DMS53 treated with DMSO at 0.1 percent for 48 hours (cell line): ENCODE measurements around the gene PDCD2L.
"Not testable (repeated sequence)": the region's sequence is repeated elsewhere in the genome, so short reads cannot be mapped to it uniquely, and the experiment has no call there.

Experiments used
- DNase-seq: peaks from one replicate; lab custom pipeline; 2025; ENCODE audit not compliant: unreplicated experiment; lab: John Stamatoyannopoulos, UW

The PDCD2L gene

DNA sequence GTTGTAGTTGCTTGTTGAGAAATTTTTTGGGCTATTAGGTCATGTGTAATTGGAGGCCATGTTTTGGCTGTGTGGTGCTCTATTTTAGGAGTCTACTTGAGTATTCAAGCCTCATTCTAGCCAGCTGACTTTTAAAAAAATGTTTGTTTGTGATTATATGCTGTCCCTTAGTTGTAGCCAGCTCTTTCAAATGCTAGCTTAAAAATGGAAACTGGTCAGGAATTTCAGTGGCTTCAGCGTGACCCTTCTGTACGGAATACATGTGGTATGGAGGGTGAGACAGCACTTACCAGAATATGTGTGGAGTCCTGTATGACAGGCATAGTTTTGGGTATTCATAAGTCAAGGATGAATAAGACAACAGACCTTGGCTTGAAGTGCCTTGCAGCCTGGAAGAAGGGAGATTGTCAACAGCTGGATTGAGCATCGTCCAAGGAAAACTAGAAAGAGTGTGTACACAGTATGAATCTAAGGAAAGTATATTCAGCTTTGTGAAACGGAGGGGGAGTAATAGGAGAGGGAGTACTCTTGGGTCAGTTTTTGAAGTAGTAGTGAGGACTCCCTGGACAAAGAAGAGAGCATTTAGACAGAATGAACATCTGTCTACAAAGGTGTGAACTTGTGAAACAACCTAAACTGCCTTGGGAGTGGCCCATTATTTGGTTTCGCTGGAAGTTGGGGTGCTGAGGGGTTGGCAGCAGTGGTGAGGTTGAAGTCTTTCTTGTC is 57.3 kb downstream of the PDCD2L start:
- DNase-seq = no peak

- DNase-seq = not testable (repeated sequence)
These were observed 60.6 kb downstream of the PDCD2L start for GRCh38 chr19:34464785-34465184.

- DNase-seq = no peak
These were observed 64.2 kb downstream of the PDCD2L start for GRCh38 chr19:34468409-34468808.

- DNase-seq = not testable (repeated sequence)
These were observed 64.8 kb downstream of the PDCD2L start for GRCh38 chr19:34469026-34469425.

DNA sequence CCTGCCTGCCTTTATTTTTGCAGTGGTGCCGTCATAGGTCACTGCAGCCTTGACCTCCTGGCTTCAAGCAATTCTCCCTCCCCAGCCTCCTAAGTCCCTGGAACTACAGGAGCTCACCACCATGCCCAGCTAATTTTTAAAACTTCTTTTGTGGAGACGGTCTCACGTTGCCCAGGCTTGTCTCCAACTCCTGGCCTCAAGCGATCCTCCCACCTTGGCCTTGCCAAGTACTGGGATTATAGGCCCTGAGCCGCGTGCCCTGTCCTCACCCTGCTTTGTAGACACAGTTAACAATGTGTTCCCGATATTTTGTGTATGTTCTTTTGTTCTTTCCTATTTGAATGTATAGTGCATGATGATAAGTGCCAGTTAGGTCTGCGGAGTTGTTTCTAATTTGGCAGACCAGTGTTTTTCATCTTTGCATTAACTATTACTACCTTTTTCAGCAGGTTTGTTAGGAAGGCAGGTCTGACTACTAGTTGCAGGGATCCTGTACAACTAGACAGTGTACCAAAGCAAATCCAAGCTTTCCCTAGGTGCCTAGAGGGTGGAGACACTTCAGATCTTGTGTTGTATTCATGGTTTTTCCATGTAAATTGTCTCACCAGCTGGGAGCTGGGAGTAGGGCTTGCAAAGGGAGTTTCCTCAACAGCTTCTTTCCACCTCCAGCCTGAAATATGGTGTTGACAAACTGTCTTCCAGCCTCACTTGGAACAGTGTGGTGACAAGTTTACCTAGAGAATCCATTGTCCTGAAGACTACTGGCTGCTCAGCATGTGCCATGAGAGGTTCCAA is 67.9 kb downstream of the PDCD2L start:
- no peak for DNase-seq

DNA sequence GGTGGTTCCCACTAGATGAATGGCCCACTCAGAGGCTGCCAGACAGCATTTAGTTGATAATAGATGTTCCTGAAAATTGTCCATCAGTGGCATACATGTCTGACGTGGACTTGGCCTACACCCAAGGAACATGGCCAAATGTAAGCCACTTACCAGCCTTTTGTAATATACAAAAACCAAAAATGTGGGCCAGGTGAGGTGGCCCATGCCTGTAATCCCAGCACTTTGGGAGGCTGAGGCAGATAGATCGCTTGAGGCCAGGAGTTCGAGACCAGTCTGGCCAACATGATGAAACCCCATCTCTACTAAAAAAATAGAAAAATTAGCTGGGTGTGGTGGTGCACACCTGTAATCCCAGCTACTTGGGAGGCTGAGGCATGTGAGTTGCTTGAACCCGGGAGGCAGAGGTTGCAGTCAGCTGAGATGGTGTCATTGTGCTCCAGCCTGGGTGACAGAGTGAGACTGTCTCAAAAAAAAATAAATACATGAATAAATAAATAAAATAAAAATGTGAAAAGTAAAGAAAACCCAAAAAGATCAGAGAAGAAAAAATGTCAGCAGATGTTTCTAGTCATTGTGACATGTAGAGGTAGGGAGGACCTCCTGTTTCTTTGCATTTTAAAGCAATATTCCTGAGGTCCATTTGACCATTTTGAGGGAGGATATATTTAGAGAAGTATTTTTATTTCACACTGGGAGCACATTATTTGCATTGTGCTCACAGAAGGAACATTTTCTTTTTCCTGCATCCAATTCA is 70.2 kb downstream of the PDCD2L start:
- no peak for DNase-seq

DNA sequence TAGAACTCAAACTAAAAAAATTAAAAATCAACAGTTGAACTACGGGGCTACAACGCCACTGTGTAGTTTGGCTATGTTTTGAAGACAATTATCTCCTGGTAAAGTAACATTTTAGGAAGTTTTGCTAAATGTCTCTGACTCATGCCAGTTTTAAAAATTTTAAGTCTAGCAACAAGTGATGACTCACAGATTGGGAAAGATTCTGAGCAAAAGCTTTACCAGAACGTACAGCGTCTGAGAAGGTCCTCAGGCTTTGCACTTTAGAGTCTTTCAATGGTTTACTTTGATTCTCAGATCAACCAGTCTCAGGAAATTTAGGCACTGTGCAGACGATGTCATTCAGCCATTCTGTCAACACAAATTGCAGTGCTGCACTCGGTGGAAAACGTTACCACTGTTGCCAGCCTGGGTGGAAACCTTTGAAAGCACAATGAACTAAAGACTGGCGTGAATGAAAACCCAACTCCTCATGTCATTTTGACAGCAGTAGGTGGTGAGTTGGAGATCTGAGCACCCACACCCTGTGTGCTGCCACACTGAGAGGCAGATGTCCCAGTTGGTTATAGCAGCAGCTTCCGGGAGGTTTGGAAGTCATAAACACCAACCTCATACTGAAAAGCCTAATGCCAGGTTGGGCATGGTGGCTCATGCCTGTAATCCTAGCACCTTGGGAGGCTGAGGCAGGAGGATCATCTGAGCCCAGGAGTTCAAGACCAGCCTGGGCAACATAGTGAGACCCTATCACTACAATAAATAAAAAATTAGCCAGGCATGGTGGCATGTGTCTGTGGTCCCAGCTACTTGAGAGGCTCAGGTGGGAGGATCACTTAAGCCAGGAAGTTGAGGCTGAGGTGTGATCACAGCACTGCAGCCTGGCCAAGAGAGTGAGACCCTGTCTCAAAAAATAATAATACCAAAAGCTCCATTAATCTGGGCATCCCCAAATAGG is 71.1 kb downstream of the PDCD2L start:
- DNase-seq = no peak
